K562 (cell line): ENCODE results near the gene BBLN. TPM values are rescaled to one million over a fixed set of nuclear protein-coding genes. Genes with fewer than 3 reads are reported as not detected.

ENCODE experiments used
- ATF4 ChIP-seq: fragments of 450-650 bp; formaldehyde crosslinking; IDR thresholded peaks from 2 replicates; pipeline ENCODE4 v1.4.0; 2022; ENCODE audit warnings: mild to moderate bottlenecking, moderate library complexity
- CC2D1A ChIP-seq: fragments of 450-650 bp; IDR thresholded peaks from 2 replicates; pipeline ENCODE4 v1.6.1; 2017; ENCODE audit warnings: mild to moderate bottlenecking
- HCFC1 ChIP-seq: IDR thresholded peaks from 2 replicates; pipeline ENCODE4 v1.6.1; 2012; ENCODE audit warnings: low read depth, low read length, improper control_type of control experiment
- HOMEZ ChIP-seq: fragments of 250-450 bp; sonication (Bioruptor Pico); IDR thresholded peaks from 2 replicates; pipeline ENCODE4 v1.4.0; 2020; ENCODE audit warnings: mild to moderate bottlenecking, moderate library complexity
- KHSRP ChIP-seq: fragments of 450-650 bp; IDR thresholded peaks from 2 replicates; pipeline ENCODE4 v1.6.1; 2017
- MBD2 ChIP-seq: sonication (generic); IDR thresholded peaks from 2 replicates; pipeline ENCODE4 v1.6.1; 2016; ENCODE audit warnings: low read depth, borderline replicate concordance
- MCM5 ChIP-seq: fragments of 450-650 bp; IDR thresholded peaks from 2 replicates; pipeline ENCODE4 v1.6.1; 2016; ENCODE audit warnings: low read depth
- MECOM ChIP-seq: fragments of 250-450 bp; sonication (Bioruptor Pico); IDR thresholded peaks from 2 replicates; pipeline ENCODE4 v1.8.0; 2022; ENCODE audit warnings: inconsistent platforms
- POLR2B ChIP-seq: fragments of 450-650 bp; IDR thresholded peaks from 2 replicates; pipeline ENCODE4 v1.6.1; 2018; ENCODE audit warnings: low read depth; ENCODE audit not compliant: partially characterized antibody
- RBM14 ChIP-seq: fragments of 200-400 bp; formaldehyde crosslinking; IDR thresholded peaks from 2 replicates; pipeline ENCODE4 v1.6.1; 2018; ENCODE audit warnings: low read depth, mild to moderate bottlenecking, low read length, moderate library complexity, borderline replicate concordance; ENCODE audit not compliant: insufficient read depth
- SAP30 ChIP-seq: fragments of 200-600 bp; sonication (generic); IDR thresholded peaks from 2 replicates; pipeline ENCODE4 v1.6.1; 2012; ENCODE audit warnings: borderline replicate concordance, low read depth, mild to moderate bottlenecking, moderate library complexity, low read length, control low read depth, inconsistent platforms; ENCODE audit not compliant: insufficient read depth, poor library complexity, severe bottlenecking
- SMARCA4 ChIP-seq: fragments of 450-650 bp; IDR thresholded peaks from 2 replicates; pipeline ENCODE4 v1.6.1; 2016
- TBL1XR1 ChIP-seq, 2 experiments: IDR thresholded peaks; 2 replicates each; pipeline ENCODE4 v1.6.1; 2012; ENCODE audit warnings: improper control_type of control experiment in 2 of 2, low read length in 2 of 2, mild to moderate bottlenecking in 1 of 2
- TCF7L2 ChIP-seq: fragments of 150-350 bp; IDR thresholded peaks from 2 replicates; pipeline ENCODE4 v1.6.1; 2016; ENCODE audit warnings: low read depth, mild to moderate bottlenecking, low read length, moderate library complexity
- USF1 ChIP-seq: sonication (generic); formaldehyde crosslinking; IDR thresholded peaks from 2 replicates; pipeline ENCODE4 v1.9.0; 2022; ENCODE audit warnings: mild to moderate bottlenecking, missing genetic modification reagents
- ZNF316 ChIP-seq: fragments of 450-650 bp; IDR thresholded peaks from 2 replicates; pipeline ENCODE4 v1.6.1; 2016
- ZNF431 ChIP-seq: sonication (generic); formaldehyde crosslinking; IDR thresholded peaks from 2 replicates; pipeline ENCODE4 v1.8.0; 2022; ENCODE audit warnings: mild to moderate bottlenecking, missing genetic modification reagents
- ZNF586 ChIP-seq: fragments of 450-650 bp; formaldehyde crosslinking; conservative IDR thresholded peaks from 2 replicates; pipeline ENCODE4 v1.4.0; 2020; ENCODE audit warnings: mild to moderate bottlenecking, moderate library complexity
- polyA plus RNA-seq, 8 experiments: library from polyadenylated mRNA; depleted of rRNA in 4 of 8; stranded (reverse) in 5 of 8; unstranded in 3 of 8; fragments of >200 nt; fragmentation: Nextera tagmentation in 2 of 8; fragmentation: Illumina TruSeq in 1 of 8; extraction: Ambion mirVana in 2 of 8; extraction: Trizol in 1 of 8; gene quantifications; 2 replicates each; pipeline versions ENCODE4 v1.2.1 to v1.2.3, GENCODE V29; 2011 to 2014; ENCODE audit warnings: inconsistent platforms in 1 of 8, missing spikeins in 1 of 8
- total RNA-seq, 7 experiments: library from RNA; depleted of rRNA in 6 of 7; stranded (reverse); fragments of >200 nt in 6 of 7; fragmentation: Illumina TruSeq in 2 of 7; extraction: Trizol in 2 of 7; gene quantifications; 2 replicates each; pipeline versions ENCODE4 v1.2.1 to v1.2.3, GENCODE V29; 2011 to 2021; ENCODE audit warnings: low replicate concordance in 1 of 7
- TF ChIP-seq, protein P1 (sequence below): IDR thresholded peaks from 3 replicates; pipeline ENCODE4 v1.6.1; 2011; ENCODE audit warnings: borderline replicate concordance, mild to moderate bottlenecking, moderate library complexity; ENCODE audit not compliant: insufficient read length; ENCODE audit errors: extremely low read depth
- TF ChIP-seq, protein P2 (sequence below): fragments of 200-800 bp; sonication (Bioruptor generic); IDR thresholded peaks from 2 replicates; pipeline ENCODE4 v1.6.1; 2017; ENCODE audit warnings: missing genetic modification characterization, missing compliant biosample characterization

BBLN gene
- total and polyA plus RNA-seq, 9 of the 15 experiments (the other 6 are each of a cell fraction or from before 2014, with no cell fraction given), result 4.2 to 331 (median 87.1) TPM

DNA sequence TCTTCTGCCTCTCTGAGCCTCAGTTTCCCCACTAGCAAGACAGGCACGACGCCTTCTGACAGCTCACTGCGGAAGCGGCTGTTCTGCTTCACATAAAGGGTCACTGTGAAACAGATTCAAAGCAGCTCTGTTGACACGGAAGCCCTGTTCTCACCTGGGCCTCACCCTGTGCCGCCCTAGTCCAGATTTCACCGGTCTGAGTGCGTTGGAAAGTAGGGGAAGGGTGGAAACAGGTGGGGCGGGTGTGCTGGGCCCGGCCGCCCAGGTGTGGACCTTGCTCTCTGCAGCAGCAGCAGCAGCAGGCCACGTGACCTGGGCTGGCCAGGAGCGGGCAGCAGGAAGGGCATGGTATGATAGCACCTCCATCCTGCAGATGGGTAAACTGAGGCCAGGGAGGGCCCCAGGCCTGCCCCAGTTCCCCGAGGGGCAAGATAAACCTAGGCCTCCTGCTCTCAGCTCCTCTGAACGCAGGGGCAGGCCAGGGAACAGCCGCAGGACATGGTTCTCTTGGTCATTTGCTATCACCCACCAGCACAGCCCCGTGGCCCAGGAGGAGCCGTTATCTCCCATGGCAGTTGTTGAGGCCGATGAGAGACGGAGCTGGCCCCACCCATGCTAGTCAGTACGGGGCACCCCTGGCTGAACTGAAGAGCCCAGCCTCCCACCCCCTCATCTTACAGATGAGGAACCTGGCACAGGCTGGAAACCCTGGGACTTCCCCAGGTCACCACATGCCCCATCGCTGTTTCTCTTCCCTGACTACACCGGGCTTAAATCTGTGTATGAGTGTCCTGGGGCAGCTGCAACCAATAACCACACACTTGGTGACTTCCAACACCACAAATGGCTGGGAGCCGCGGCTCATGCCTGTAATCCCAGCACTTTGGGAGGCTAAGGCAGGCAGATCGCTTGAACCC, 44.6 kb upstream of the BBLN start (continued):
- TF ChIP-seq, protein P1, sequence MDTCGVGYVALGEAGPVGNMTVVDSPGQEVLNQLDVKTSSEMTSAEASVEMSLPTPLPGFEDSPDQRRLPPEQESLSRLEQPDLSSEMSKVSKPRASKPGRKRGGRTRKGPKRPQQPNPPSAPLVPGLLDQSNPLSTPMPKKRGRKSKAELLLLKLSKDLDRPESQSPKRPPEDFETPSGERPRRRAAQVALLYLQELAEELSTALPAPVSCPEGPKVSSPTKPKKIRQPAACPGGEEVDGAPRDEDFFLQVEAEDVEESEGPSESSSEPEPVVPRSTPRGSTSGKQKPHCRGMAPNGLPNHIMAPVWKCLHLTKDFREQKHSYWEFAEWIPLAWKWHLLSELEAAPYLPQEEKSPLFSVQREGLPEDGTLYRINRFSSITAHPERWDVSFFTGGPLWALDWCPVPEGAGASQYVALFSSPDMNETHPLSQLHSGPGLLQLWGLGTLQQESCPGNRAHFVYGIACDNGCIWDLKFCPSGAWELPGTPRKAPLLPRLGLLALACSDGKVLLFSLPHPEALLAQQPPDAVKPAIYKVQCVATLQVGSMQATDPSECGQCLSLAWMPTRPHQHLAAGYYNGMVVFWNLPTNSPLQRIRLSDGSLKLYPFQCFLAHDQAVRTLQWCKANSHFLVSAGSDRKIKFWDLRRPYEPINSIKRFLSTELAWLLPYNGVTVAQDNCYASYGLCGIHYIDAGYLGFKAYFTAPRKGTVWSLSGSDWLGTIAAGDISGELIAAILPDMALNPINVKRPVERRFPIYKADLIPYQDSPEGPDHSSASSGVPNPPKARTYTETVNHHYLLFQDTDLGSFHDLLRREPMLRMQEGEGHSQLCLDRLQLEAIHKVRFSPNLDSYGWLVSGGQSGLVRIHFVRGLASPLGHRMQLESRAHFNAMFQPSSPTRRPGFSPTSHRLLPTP, result no peak
- TF ChIP-seq HCFC1 (0 out of 2 replicates have a peak, but pooled peaks have one; percentile 13), KHSRP (no peak), CC2D1A (peak; percentile 85; the same call in 1 of the 2 replicates), MCM5 (no peak), SAP30 (no peak), POLR2B (no peak), USF1 (CRISPR knock-in tag) (peak; percentile 85), ZNF431 (CRISPR knock-in tag) (0 out of 2 replicates have a peak, but pooled peaks have one; percentile 49), ATF4 (CRISPR knock-in tag) (0 out of 2 replicates have a peak, but pooled peaks have one; percentile 31), TBL1XR1 (IDR thresholded peaks at IDR 0.05; ENCODE audit: low read length in 2 of 2) (peak; percentile 71 to 82), MBD2 (peak; percentile 69; the same call in 1 of the 2 replicates), MECOM (peak; percentile 57; the same call in 1 of the 2 replicates), TCF7L2 (no peak), ZNF316 (no peak), HOMEZ (CRISPR knock-in tag) (no peak), ZNF586 (no peak), SMARCA4 (peak; percentile 95), RBM14 (no peak)
- TF ChIP-seq, protein P2, sequence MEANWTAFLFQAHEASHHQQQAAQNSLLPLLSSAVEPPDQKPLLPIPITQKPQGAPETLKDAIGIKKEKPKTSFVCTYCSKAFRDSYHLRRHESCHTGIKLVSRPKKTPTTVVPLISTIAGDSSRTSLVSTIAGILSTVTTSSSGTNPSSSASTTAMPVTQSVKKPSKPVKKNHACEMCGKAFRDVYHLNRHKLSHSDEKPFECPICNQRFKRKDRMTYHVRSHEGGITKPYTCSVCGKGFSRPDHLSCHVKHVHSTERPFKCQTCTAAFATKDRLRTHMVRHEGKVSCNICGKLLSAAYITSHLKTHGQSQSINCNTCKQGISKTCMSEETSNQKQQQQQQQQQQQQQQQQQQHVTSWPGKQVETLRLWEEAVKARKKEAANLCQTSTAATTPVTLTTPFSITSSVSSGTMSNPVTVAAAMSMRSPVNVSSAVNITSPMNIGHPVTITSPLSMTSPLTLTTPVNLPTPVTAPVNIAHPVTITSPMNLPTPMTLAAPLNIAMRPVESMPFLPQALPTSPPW (CRISPR knock-in tag), result peak; percentile 80
